ENCODE data around the gene PPP1R2B.

PPP1R2B gene

DNA sequence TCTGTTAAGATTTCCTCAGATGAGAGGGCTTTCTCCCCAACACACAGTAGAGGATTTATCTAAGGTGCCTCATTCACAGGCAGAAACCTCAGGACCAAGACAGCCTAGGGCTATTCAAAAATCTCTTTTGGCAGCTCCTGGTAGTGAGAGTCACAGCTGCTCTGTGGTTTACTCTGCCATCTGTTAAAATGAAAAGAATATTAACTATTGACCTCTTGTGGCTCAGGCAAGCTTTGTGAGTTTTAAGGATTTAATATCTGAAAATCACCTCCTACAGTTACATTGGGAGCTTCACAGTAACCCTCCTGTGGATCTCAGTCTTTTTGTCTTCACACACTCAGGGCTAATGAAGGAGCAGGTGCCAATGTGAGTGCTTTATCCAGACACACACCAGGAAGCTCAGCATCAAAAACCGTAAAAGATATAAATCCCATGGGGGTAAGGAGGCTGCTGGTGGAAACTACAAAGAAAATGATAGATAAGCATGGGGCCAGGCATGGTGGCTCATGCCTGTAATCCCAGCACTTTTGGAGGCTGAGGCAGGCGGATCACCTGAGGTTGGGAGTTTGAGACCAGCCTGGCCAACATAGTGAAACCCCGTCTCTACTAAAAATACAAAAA, 29.7 kb downstream of the PPP1R2B start:
- DNase-seq (ENCODE audit: low read depth): no peak

DNA sequence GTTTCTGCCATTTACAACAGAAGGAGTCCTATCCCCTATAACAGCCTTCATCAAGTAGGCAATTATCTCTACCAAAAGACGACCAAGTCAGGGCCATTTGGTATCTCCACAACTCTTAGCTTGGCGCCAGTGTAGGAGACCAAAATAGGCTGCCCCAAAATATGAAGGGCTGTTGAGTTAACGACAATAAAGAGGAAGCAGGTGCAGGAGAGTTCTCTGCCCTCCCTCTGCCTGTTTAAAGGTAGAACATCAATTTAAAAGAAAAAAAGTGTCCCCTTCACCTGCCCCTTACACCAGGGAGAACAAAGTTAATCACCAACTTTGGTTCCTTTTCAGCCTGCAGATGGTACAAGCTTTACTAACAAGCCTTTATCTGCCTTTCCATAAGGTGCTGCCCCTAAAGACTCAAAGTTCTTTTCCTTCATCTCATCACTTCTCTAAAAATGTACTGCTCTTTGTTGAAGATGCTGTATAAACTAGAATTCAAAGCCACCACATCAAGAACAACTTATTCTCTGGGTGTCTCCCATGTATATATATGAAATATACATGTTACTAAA, 33.3 kb downstream of the PPP1R2B start:
- DNase-seq (ENCODE audit: low read depth): no peak

DNA sequence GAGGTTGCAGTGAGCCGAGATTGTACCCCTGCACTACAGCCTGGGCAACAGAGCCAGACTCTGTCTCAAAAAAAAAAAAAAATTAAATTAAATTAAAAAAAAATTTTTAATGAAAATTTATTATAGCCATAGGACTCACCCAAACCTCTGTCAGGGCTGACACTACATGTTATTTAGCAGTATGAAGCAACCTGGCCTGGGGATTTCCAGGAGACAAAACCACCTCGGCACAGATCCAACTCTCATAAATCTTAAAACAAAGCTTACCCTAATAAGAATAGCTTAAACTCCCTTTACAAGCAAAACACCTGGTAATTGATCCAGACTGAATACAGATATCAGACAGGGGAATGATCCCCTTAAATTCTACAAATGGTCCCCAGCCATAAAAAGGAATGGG, 38.4 kb downstream of the PPP1R2B start:
- DNase-seq (ENCODE audit: low read depth): no peak

DNA sequence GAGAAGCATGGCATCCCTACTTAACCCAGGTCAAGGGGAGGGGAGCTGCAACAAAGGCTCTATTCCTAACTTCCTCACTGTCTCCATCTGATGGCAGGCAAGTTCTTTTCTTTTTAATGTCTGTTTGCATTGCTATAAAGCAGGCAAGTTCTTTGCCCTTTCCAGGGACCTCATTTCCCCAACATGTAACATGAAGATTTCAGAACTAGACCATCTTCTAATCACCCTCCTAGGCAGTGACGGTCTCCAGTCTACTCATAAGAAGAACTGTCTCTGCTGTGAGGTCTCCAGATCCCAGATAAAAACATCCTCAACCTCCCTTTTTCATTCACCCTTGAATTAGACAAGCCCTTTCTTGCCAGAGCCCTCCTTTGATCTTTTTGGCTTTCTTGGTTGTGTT, 42.1 kb downstream of the PPP1R2B start:
- no peak for DNase-seq (ENCODE audit: low read depth)

DNA sequence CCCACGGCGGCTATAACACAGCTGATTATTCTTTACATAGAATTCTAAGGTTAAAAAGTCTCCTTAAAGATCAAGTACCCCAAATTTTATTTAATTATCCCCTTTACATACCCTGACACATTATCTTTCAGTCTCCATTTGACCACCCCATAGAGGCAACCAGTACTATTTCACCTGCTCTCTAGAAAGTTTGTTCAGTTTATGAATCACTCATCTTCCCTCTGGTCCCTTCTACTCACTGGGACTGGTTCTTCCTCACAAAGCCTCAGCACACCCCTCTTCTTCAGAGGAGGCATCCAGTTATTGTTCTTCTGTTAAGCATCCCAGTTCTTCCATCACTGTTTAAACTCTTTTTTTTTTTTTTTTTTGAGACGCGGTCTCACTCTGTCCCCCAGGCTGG, 42.8 kb downstream of the PPP1R2B start:
- no peak for DNase-seq (ENCODE audit: low read depth)

DNA sequence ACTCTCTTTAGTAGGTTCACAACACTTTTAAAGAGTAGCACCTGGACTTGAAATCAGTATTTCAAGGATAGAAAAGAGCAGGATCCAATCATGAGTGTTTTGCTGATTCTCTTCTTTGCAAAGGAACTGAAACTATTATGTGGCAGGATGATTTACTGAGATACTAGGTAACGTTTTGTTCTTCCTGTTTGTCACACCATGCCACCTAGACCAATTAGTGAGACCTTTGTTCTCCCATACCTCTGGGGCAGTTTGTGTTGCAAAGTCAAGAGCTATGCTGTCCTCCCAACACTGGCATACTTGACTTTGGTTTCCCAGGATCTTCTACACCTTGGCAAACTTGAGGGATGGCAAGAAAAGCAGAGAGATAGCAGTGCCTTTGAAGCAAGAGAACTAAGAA, 43.4 kb downstream of the PPP1R2B start:
- DNase-seq (ENCODE audit: low read depth): no peak

DNA sequence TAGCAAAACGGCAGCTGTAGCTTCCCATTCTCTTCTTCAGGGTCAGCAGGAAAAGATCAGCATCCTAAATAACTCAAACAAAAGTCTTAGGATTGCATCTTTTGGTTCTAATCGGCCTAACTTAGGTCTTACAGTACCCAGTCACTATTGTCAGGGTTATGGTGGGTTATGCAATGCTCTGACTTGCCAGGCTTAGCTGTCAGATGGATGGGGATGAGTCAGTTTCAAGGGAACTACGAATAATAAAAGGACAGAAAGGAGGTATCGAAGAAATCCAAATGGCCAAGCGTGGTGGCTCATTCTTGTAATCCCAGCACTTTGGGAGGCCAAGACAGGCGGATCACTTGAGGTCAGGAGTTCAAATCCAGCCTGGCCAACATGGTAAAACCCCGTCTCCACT, 46.5 kb downstream of the PPP1R2B start:
- no peak for DNase-seq (ENCODE audit: low read depth)
